PC-3 (cell line): ENCODE measurements around the gene CSNK1G1. TPM values are rescaled to one million over a fixed set of nuclear protein-coding genes. Genes with fewer than 3 reads are reported as not detected.

Experiments used
- ATAC-seq: fragments of 200-7000 bp; cut with Tn5 transposase; 2 replicates; pipeline ENCODE4 v1.9.1; 2020; ENCODE audit warnings: mild to moderate bottlenecking, moderate library complexity
- BruUV-seq: library from RNA; stranded (reverse); fragments of 400-500 nt; replicated peaks from 2 replicates; lab custom pipeline; 2021; lab: Mats Ljungman, UMichigan
- CTCF ChIA-PET: fragments of 300-600 bp; sonication (Branson Sonifier 250); formaldehyde crosslinking; loops from one replicate; lab custom pipeline; 2022; ENCODE audit warnings: antibody characterized with exemption; lab: Charles Lee
- POLR2A ChIA-PET: fragments of 300-600 bp; sonication (Branson Sonifier 250); formaldehyde crosslinking; loops from one replicate; lab custom pipeline; 2022; ENCODE audit warnings: antibody characterized with exemption; ENCODE audit not compliant: unreplicated experiment; lab: Charles Lee
- DNase-seq: peaks from one replicate; pipeline ENCODE4 v3.0.0-alpha.2; 2015
- H2AFZ ChIP-seq: fragments of 300-600 bp; sonication (generic); 2 replicates; pipeline ENCODE4 v1.6.0; 2016; ENCODE audit warnings: antibody characterized with exemption, low read length
- H3F3A ChIP-seq: fragments of 300-600 bp; sonication (generic); one replicate; pipeline ENCODE4 v1.6.0; 2017; ENCODE audit warnings: antibody characterized with exemption, low read length, control low read depth, mild to moderate bottlenecking; ENCODE audit not compliant: unreplicated experiment
- H3K27ac ChIP-seq: fragments of 300-600 bp; sonication (generic); 2 replicates; pipeline ENCODE4 v1.5.1; 2016; ENCODE audit warnings: mild to moderate bottlenecking, low read length
- H3K27me3 ChIP-seq: fragments of 300-600 bp; sonication (generic); 2 replicates; pipeline ENCODE4 v1.6.1; 2016; ENCODE audit warnings: low read length, mixed read lengths
- H3K36me3 ChIP-seq: fragments of 300-600 bp; sonication (generic); 2 replicates; pipeline ENCODE4 v1.6.1; 2016; ENCODE audit warnings: low read depth, mixed run types, low read length, mixed read lengths
- H3K4me1 ChIP-seq: fragments of 300-600 bp; sonication (generic); 2 replicates; pipeline ENCODE4 v1.5.1; 2016; ENCODE audit warnings: low read length; ENCODE audit not compliant: insufficient read depth
- H3K4me2 ChIP-seq: fragments of 300-600 bp; sonication (generic); 2 replicates; pipeline ENCODE4 v1.6.0; 2016; ENCODE audit warnings: low read length
- H3K4me3 ChIP-seq: fragments of 300-600 bp; sonication (generic); 2 replicates; pipeline ENCODE4 v1.5.1; 2016; ENCODE audit warnings: mild to moderate bottlenecking, low read length, mixed read lengths
- H3K79me2 ChIP-seq: fragments of 300-600 bp; sonication (generic); 2 replicates; pipeline ENCODE4 v1.6.1; 2017; ENCODE audit warnings: low read length, mixed read lengths
- H3K9ac ChIP-seq: fragments of 300-600 bp; sonication (generic); 2 replicates; pipeline ENCODE4 v1.6.0; 2016; ENCODE audit warnings: mild to moderate bottlenecking, low read length
- H3K9me2 ChIP-seq: fragments of 300-600 bp; sonication (generic); replicated peaks from 2 replicates; pipeline ENCODE4 v1.6.1; 2016; ENCODE audit warnings: mixed run types, low read length, mixed read lengths
- H3K9me3 ChIP-seq: fragments of 300-600 bp; sonication (generic); 2 replicates; pipeline ENCODE4 v1.6.1; 2016; ENCODE audit warnings: low read length, mixed read lengths
- H4K20me1 ChIP-seq: fragments of 300-600 bp; sonication (generic); 2 replicates; pipeline ENCODE4 v1.6.1; 2016; ENCODE audit warnings: low read length, mixed read lengths
- CTCF ChIP-seq: fragments of 300-600 bp; sonication (generic); conservative IDR thresholded peaks from 2 replicates; pipeline ENCODE4 v1.5.1; 2017; ENCODE audit warnings: antibody characterized with exemption, low read depth, mild to moderate bottlenecking, low read length
- EZH2 ChIP-seq: fragments of 300-600 bp; sonication (generic); IDR thresholded peaks from one replicate; pipeline ENCODE4 v1.6.1; 2017; ENCODE audit warnings: antibody characterized with exemption, mild to moderate bottlenecking, low read length; ENCODE audit not compliant: unreplicated experiment
- EZH2phosphoT487 ChIP-seq: fragments of 300-600 bp; sonication (generic); IDR thresholded peaks from 2 replicates; pipeline ENCODE4 v1.6.1; 2018; ENCODE audit warnings: mild to moderate bottlenecking, antibody characterized with exemption, low read length, borderline replicate concordance
- intact Hi-C: fragments of 100-400 bp; cut with micrococcal nuclease; formaldehyde crosslinking; loops from 2 replicates; pipeline ENCODE4 v1.9.0; 2023
- total RNA-seq: library from RNA; depleted of rRNA; stranded (reverse); fragments of >200 nt; gene quantifications from 2 replicates; pipeline ENCODE4 v1.2.3, GENCODE V29; 2014

CSNK1G1 gene
- total RNA-seq, 1 experiment from 2014 or later: 9.8 TPM

- TF ChIP-seq EZH2 (no peak), CTCF (no peak), EZH2phosphoT487 (no peak)
- Histone ChIP-seq H3K27me3 (no peaks in the 10 kb centered on the region), H3K36me3 (no peaks in the 10 kb centered on the region; the same call in 1 of the 2 replicates), H3K4me1 (no peaks in the 10 kb centered on the region), H3F3A (no peaks in the 10 kb centered on the region), H3K27ac (no peak overlapping the region), H2AFZ (no peak overlapping the region), H3K79me2 (no peaks in the 10 kb centered on the region), H3K4me2 (no peak overlapping the region), H3K9ac (no peak overlapping the region), H3K9me2 (no peaks in the 10 kb centered on the region), H4K20me1 (no peaks in the 10 kb centered on the region), H3K4me3 (no peak overlapping the region), H3K9me3 (no peaks in the 10 kb centered on the region)
- POLR2A ChIA-PET: no interaction called here
- CTCF ChIA-PET: no interaction called here
- intact Hi-C loops: no loop called here
- no peak for ATAC-seq
- BruUV-seq: no TSS peak
- no peak for DNase-seq
These were observed 212.7 kb downstream of the CSNK1G1 start for GRCh38 chr15:64143276-64143675.

DNA sequence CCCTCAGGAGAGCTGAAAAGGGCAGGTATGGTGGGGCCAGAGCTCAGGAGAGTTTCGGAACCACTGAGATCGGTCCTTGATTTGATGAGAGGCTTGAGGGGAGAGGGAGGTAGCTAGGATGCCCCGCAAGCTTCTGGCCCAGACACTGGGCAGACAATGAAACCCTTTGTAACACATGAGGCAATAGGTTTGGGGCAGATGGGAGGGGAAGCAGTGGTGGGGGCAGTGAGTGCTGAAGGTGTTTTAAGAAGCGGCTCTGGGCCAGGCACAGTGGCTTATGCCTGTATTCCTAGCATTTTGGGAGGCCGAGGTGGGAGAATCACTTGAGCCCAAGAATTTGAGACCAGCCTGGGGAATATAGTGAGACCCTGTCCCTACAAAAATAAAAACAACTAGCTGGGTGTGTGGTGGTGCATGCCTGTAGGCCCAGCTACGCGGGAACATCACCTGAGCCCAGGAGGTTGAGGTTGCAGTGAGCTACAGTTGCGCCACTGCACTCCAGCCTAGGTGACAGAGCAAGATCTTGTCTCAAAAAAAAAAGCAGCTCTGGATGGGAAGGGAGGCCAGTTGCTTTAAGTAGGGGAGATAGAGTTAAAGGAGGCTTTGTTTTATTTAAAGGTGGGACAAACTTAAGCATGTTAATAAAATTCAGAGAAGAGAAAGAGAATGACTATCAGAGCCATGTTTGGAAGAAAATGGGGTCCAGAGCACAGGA is 214.0 kb downstream of the CSNK1G1 start:
- no peak overlapping the region for H3K9ac ChIP-seq

More for the DNA sequence above, 214.0 kb downstream of the CSNK1G1 start:
- no peaks in the 10 kb centered on the region for H4K20me1 ChIP-seq
- ChIA-PET POLR2A (no interaction called here), CTCF (no interaction called here)
- H3K36me3 ChIP-seq: no peaks in the 10 kb centered on the region; the same call in 1 of the 2 replicates
- no peak overlapping the region for H3K4me2 ChIP-seq
- no peaks in the 10 kb centered on the region for H3K9me2 ChIP-seq
- no peaks in the 10 kb centered on the region for H3K79me2 ChIP-seq
- ATAC-seq (no peak), DNase-seq (no peak)
- no peak overlapping the region for H3K4me3 ChIP-seq
- no TSS peak for BruUV-seq
- H3K27ac ChIP-seq: no peak overlapping the region
- no peaks in the 10 kb centered on the region for H3K9me3 ChIP-seq
- no peaks in the 10 kb centered on the region for H3F3A ChIP-seq
- H3K4me1 ChIP-seq: no peaks in the 10 kb centered on the region
- H2AFZ ChIP-seq: no peak overlapping the region
- intact Hi-C loops: no loop called here
- no peak for TF ChIP-seq EZH2
- no peak for TF ChIP-seq CTCF
- TF ChIP-seq EZH2phosphoT487: no peak
- no peaks in the 10 kb centered on the region for H3K27me3 ChIP-seq
